GM18517 (cell line): ENCODE measurements around the gene INHBB.
"Not testable (repeated sequence)": the region's sequence is repeated elsewhere in the genome, so short reads cannot be mapped to it uniquely, and the experiment has no call there.

Source experiments
- ATAC-seq: cut with Tn5 transposase; IDR thresholded peaks from one replicate; pipeline ENCODE4 v1.9.1; 2021; ENCODE audit warnings: mild to moderate bottlenecking, moderate library complexity; ENCODE audit not compliant: unreplicated experiment

The INHBB gene

GRCh38 chr2:120376679-120377640 is 31.0 kb downstream of the INHBB start:
- ATAC-seq = no peak

GRCh38 chr2:120378605-120379004 is 32.7 kb downstream of the INHBB start:
- ATAC-seq = no peak

GRCh38 chr2:120379916-120380893 is 34.3 kb downstream of the INHBB start:
- no peak for ATAC-seq

DNA sequence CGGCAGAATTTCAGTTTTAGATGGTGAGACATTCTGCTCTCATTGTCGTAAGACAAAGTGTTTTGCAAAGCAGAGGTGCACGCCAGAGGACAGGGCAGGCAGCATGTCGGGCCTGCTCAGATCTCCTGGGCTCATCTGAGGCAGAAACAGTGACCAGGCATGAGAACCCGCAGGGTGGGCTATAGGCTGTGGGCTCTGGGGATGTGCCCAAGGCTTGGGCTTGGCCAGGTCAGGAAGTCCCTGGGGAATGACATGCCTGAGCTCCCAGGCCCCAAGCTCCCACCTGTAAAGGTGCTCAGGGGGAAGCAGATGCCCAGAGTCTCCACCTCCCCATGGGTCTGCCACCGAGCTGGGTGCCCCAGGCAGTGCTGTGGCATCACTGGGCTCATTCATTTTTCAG is 35.3 kb downstream of the INHBB start:
- no peak for ATAC-seq

DNA sequence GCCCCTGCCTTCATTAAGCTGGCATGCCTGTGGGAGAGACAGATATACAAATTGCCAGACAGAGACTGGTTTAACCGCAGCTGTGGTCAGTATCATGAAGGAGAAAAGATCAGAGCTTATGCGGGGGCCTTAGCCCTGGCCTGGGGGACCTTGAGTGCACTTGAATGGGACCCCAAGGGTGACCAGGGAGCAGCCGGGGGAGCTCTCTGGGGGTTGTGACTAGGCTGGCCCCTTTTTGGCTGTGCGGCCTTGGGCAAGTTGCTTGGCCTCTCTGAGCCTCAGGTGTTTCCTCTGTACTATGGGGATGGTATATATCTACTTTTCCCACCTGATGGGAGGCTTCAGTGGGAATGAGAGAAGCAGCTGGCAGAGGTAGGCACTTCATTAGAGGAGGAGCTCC is 35.7 kb downstream of the INHBB start:
- ATAC-seq = no peak

GRCh38 chr2:120382541-120383144 is 36.7 kb downstream of the INHBB start:
- ATAC-seq = no peak

DNA sequence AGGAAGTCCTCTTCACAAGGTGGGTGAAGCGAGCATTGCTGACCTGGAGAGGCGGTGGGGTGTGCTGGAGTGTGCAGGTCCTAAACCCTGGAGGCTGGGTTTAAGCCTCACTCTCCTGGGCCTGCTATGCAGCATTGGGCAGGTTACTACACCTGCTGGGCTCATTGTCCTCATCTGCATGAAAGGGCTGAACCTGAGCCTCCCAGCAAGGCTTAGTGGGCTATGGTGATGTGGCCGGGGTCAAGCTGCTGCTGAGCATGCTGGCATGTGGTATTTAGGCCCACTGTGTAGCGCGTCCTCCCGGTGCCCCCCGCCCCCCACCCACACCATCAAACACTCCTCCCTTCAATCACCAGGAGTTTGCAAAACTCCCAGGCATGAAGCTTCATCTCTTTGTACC is 37.3 kb downstream of the INHBB start:
- no peak for ATAC-seq

DNA sequence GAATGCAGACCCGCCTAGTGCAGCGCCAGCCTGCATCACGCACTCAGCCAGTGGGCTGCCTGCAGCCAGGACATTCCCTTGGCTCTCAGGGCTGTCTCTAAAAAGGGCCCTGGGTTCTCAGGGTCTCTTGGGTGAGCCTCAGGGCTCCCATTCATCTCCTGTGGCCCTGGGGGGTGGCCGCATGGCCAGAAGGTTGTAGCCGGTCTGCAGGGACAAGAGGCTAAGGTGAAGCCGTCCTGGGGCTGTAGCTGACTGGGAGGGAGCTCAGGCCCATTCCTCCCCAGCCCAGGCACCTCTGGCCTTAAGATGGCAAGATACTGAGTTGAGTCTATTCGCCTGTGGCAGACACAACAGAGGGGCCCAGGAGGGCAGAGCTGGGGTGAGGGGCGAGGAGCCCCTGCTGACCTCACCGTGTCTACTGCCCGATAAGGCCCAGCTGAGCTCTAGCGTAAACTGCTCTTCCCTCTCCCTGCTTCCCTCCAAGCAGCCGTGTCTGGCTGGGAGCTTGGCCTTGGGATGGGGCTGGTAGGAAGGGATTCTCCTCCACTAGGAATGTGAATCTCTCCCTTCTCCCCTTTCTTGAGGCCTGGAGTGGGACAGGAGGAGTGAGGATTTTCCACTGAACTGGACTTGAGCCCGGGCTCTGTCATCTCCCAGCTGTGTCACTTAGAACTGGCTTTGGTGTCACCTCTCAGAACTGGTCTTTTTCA is 37.9 kb downstream of the INHBB start:
- ATAC-seq = no peak

- no peak for ATAC-seq
Observed at GRCh38 chr2:120384486-120385354, 38.8 kb downstream of the INHBB start.

DNA sequence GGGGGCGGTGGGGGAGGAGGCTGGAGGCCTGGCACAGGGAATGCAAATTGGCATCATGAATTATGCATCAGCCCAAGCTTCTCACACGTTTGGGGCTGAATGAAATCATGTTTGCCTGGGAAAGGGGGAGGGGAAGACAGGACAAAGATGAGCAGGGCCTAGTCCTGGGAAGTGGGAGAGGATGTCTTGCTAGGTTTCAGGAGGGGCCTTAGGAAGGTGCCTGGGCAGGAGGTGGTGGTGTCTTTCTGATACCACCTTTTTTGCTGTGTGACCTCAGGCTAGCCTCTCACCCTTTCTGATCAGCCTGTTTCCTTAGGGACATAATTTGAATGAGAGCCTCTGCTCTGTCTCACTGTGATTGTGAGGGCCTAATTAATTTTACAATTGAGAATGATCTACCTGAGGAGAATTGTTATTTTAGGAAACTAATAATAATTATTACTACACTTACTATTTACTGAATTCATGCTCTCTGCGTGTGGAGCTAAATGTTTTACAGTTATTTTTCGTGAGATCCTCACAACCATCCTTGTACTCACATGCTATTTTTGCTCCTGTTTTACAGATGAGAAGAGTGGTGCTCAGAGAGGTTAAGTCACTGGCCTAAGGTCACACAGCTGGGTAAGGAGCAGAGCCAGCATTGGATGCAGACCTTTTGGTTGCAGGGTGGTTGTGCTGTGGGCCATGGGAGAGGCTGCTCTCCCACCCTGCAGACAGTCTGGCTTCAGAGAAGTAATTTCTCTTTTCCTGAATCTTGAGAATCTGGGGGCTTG is 39.6 kb downstream of the INHBB start:
- no peak for ATAC-seq

- ATAC-seq = no peak
Observed at GRCh38 chr2:120388222-120389035, 42.5 kb downstream of the INHBB start.

DNA sequence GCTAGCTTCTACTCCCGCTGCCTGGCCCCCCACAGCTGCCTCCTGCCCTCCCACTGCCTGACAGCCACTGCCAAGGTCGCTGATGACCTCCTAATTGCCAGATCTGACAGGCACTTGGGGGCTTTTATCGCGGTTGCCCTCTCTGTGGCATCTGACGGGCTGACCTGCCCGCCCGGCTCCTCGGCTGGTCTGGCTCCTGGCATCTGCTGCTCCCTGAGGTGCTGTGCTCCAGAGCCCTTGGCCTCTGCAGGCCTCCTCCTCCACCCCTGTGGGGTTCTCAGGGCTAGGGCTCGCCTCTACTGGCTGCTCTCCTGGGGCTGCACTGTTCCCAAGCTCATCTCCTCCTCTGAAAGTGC is 43.1 kb downstream of the INHBB start:
- no peak for ATAC-seq

GRCh38 chr2:120390381-120391055 is 44.6 kb downstream of the INHBB start:
- no peak for ATAC-seq

GRCh38 chr2:120391382-120391781 is 45.4 kb downstream of the INHBB start:
- ATAC-seq = not testable (repeated sequence)

DNA sequence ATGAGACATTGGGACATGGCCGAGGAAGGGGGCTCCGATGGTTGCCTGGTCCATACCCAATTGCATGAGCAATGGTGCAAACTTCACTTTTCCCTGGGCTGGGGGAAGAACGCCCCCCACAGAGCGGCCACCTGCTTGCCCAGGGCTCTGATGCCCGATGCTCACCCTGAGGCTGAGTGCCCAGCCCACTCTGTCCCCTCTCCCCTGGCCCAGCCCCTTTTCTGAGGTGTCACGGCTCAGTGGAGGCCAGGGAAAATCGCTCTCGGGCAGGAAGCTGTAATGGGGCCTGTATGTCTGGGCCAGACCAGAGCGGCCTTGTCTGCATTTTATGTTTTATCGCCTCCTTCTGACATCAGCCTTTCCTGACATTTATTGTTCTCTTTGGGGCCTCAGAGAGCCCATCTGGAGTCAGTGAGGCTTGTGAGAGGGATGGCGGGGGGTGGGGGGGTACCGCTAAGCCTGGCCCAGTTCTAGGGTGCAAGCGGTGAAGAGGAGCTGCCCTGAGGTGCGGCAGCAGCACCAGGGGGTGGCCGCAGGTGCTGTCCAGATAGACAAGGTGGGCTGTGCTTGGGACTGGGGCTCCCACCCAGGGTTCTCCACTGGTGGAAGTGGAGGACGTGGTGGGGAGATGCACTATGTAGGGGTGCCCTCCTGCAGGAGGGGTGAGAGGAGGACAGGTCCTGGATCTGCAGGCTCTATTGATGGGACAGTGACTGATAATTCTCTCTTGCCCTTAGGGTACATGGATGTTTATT is 46.2 kb downstream of the INHBB start:
- ATAC-seq = no peak

DNA sequence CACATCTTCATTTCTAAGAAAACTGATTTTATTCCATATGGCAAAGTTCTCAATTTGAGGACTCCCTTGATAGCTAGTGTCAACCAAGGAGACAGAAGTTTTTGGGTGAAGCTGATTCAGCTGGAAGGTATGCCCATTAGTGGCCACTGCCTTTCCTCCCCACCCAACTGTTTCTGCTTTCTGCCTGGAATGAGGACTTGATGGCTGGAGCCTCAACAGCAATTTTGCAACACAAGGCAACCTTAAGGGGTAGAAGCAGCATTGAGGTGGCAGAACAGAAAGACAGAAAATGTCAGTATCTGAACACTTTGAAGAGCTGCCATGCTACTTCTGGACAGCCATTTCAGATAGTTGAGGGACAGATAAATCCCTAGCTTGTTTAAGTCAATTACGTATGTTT is 47.0 kb downstream of the INHBB start:
- no peak for ATAC-seq

GRCh38 chr2:120393456-120393855 is 47.5 kb downstream of the INHBB start:
- no peak for ATAC-seq
